ENCODE data around the gene CHTOP.

GRCh38 chr1:153688736-153689328, 55.0 kb downstream of the CHTOP start:
- TF ChIP-seq CTCF (conservative IDR thresholded peaks at IDR 0.05; ENCODE audit: low read length) (no peak), EZH2phosphoT487 (IDR thresholded peaks at IDR 0.05; ENCODE audit: borderline replicate concordance, low read depth, low read length) (no peak)

Data from OCI-LY7 (cell line).